ENCODE data around the gene BHMT. TPM values are rescaled to one million over a fixed set of nuclear protein-coding genes. Genes with fewer than 3 reads are reported as not detected.

The BHMT gene
- total RNA-seq, 1 experiment from 2014 or later: not detected

DNA sequence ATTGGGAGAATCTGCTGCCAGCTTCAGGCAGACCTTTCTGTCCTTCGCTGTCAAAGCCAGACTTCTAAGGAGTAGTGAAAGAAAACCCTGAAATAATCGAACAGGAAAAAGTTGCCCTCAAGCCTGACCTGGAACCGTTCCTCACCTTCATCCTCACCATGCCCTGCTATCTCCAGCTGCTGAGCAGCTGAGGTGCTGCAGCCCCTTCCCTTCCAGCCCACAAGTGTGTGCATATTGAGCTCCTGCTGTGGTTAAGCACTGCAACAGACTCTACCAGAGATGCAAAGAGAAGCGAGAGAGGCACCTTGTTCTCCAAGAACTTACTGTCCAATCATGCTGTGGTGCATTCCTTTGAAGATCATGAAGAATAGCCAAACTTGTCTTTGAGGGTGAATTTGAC lies 23.1 kb upstream of the BHMT start:
- no peaks in the 10 kb centered on the region for H3K36me3 ChIP-seq (ENCODE audit: control insufficient read depth, insufficient read depth, low read length)
- in situ Hi-C loops (cut with HindIII; ENCODE audit: low pct_unique_long_range_greater_than_20kb, low sequenced_read_pairs): no loop called here
- no TSS peak for BruUV-seq (replicated peaks)
- DNase-seq (ENCODE audit: low read depth, low spot score) (no peak), ATAC-seq (no peak)
- no peak overlapping the region for H3K4me3 ChIP-seq (ENCODE audit: low read depth in 2 of 2, low read length in 2 of 2)
- TF ChIP-seq POLR2AphosphoS5 (IDR thresholded peaks at IDR 0.05; ENCODE audit: low read depth, low read length) (no peak), SIN3A (IDR thresholded peaks at IDR 0.05; ENCODE audit: borderline replicate concordance, insufficient read depth, low read depth, low read length) (no peak), TCF7L2 (IDR thresholded peaks at IDR 0.05; ENCODE audit: low read depth, low read length) (no peak)
- TF ChIP-seq, protein P1, sequence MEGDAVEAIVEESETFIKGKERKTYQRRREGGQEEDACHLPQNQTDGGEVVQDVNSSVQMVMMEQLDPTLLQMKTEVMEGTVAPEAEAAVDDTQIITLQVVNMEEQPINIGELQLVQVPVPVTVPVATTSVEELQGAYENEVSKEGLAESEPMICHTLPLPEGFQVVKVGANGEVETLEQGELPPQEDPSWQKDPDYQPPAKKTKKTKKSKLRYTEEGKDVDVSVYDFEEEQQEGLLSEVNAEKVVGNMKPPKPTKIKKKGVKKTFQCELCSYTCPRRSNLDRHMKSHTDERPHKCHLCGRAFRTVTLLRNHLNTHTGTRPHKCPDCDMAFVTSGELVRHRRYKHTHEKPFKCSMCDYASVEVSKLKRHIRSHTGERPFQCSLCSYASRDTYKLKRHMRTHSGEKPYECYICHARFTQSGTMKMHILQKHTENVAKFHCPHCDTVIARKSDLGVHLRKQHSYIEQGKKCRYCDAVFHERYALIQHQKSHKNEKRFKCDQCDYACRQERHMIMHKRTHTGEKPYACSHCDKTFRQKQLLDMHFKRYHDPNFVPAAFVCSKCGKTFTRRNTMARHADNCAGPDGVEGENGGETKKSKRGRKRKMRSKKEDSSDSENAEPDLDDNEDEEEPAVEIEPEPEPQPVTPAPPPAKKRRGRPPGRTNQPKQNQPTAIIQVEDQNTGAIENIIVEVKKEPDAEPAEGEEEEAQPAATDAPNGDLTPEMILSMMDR (IDR thresholded peaks at IDR 0.05): no peak
- TF ChIP-seq, protein P2, sequence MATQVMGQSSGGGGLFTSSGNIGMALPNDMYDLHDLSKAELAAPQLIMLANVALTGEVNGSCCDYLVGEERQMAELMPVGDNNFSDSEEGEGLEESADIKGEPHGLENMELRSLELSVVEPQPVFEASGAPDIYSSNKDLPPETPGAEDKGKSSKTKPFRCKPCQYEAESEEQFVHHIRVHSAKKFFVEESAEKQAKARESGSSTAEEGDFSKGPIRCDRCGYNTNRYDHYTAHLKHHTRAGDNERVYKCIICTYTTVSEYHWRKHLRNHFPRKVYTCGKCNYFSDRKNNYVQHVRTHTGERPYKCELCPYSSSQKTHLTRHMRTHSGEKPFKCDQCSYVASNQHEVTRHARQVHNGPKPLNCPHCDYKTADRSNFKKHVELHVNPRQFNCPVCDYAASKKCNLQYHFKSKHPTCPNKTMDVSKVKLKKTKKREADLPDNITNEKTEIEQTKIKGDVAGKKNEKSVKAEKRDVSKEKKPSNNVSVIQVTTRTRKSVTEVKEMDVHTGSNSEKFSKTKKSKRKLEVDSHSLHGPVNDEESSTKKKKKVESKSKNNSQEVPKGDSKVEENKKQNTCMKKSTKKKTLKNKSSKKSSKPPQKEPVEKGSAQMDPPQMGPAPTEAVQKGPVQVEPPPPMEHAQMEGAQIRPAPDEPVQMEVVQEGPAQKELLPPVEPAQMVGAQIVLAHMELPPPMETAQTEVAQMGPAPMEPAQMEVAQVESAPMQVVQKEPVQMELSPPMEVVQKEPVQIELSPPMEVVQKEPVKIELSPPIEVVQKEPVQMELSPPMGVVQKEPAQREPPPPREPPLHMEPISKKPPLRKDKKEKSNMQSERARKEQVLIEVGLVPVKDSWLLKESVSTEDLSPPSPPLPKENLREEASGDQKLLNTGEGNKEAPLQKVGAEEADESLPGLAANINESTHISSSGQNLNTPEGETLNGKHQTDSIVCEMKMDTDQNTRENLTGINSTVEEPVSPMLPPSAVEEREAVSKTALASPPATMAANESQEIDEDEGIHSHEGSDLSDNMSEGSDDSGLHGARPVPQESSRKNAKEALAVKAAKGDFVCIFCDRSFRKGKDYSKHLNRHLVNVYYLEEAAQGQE (IDR thresholded peaks at IDR 0.05; ENCODE audit: insufficient read depth in 1 of 2, low read depth in 2 of 2, low read length in 1 of 2): no peak
- intact Hi-C loops (cut with micrococcal nuclease; ENCODE audit: unreplicated experiment): no loop called here
- no peaks in the 10 kb centered on the region for H3K9me3 ChIP-seq (ENCODE audit: control insufficient read depth, insufficient read depth, low read depth, low read length)
- CTCF ChIA-PET: no interaction called here
- no peak overlapping the region for H3K27ac ChIP-seq (ENCODE audit: low read length)
- POLR2A ChIA-PET: no interaction called here
- no peaks in the 10 kb centered on the region for H3K4me1 ChIP-seq (ENCODE audit: control insufficient read depth, insufficient read depth, low read length)
- H3K27me3 ChIP-seq (ENCODE audit: control insufficient read depth, insufficient read depth, low read length): peaks cover under 1% of the 10 kb centered on the region; the same call in 1 of the 2 replicates

GRCh38 chr5:79091064-79091463 lies 20.5 kb upstream of the BHMT start:
- Histone ChIP-seq H3K36me3 (ENCODE audit: control insufficient read depth, insufficient read depth, low read length) (no peaks in the 10 kb centered on the region), H3K9me3 (ENCODE audit: control insufficient read depth, insufficient read depth, low read depth, low read length) (no peaks in the 10 kb centered on the region), H3K27ac (ENCODE audit: low read length) (no peak overlapping the region), H3K4me1 (ENCODE audit: control insufficient read depth, insufficient read depth, low read length) (no peaks in the 10 kb centered on the region), H3K27me3 (ENCODE audit: control insufficient read depth, insufficient read depth, low read length) (peaks cover 4% of the 10 kb centered on the region; the same call in 1 of the 2 replicates), H3K4me3 (ENCODE audit: low read depth in 2 of 2, low read length in 2 of 2) (no peak overlapping the region)
- TF ChIP-seq, protein P1 (IDR thresholded peaks at IDR 0.05): no peak
- TF ChIP-seq POLR2AphosphoS5 (IDR thresholded peaks at IDR 0.05; ENCODE audit: low read depth, low read length) (no peak), TCF7L2 (IDR thresholded peaks at IDR 0.05; ENCODE audit: low read depth, low read length) (no peak), SIN3A (IDR thresholded peaks at IDR 0.05; ENCODE audit: borderline replicate concordance, insufficient read depth, low read depth, low read length) (no peak)
- TF ChIP-seq, protein P2 (IDR thresholded peaks at IDR 0.05; ENCODE audit: insufficient read depth in 1 of 2, low read depth in 2 of 2, low read length in 1 of 2): no peak
- intact Hi-C loops (cut with micrococcal nuclease; ENCODE audit: unreplicated experiment) (no loop called here), in situ Hi-C loops (cut with HindIII; ENCODE audit: low pct_unique_long_range_greater_than_20kb, low sequenced_read_pairs) (no loop called here)
- POLR2A ChIA-PET: no interaction called here
- ATAC-seq: no peak
- CTCF ChIA-PET: no interaction called here
- no peak for DNase-seq (ENCODE audit: low read depth, low spot score)
- BruUV-seq (replicated peaks): no TSS peak

Measured in Panc1 (cell line).